SU-DHL-6 (cell line): ENCODE results near the gene WFDC1.

Experiments
- EZH2phosphoT487 ChIP-seq: fragments of 200-600 bp; sonication (generic), shearing (Covaris generic); conservative IDR thresholded peaks from 2 replicates; pipeline ENCODE4 v1.6.1; 2018; ENCODE audit warnings: mild to moderate bottlenecking, antibody characterized with exemption, low read length, moderate library complexity, mixed read lengths
- TF ChIP-seq, protein P1 (sequence below): fragments of 200-600 bp; sonication (generic); IDR thresholded peaks from one replicate; pipeline ENCODE4 v1.5.1; 2017; ENCODE audit warnings: antibody characterized with exemption, mild to moderate bottlenecking, low read length, moderate library complexity; ENCODE audit not compliant: insufficient read depth, poor library complexity, severe bottlenecking

DNA sequence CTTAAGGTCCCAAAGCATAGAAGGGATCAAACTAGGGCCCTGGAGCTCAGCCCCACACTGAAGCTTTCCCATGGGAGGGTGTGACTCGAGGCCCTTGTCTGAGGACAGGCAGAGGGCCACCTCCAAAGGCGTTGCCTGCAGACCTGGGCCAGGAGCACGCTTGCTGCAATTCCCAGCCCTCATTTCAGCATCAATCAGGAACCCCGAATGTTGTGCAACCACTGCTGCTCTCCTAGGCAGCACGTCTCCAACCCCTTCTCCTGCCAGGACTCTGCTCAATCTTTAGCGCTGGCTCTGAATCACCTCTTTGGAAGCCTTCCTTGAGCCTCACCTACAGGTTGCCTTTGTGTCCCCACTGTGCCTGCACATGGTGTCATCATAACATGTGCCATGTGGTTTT, 59.6 kb downstream of the WFDC1 start:
- TF ChIP-seq, protein P1, sequence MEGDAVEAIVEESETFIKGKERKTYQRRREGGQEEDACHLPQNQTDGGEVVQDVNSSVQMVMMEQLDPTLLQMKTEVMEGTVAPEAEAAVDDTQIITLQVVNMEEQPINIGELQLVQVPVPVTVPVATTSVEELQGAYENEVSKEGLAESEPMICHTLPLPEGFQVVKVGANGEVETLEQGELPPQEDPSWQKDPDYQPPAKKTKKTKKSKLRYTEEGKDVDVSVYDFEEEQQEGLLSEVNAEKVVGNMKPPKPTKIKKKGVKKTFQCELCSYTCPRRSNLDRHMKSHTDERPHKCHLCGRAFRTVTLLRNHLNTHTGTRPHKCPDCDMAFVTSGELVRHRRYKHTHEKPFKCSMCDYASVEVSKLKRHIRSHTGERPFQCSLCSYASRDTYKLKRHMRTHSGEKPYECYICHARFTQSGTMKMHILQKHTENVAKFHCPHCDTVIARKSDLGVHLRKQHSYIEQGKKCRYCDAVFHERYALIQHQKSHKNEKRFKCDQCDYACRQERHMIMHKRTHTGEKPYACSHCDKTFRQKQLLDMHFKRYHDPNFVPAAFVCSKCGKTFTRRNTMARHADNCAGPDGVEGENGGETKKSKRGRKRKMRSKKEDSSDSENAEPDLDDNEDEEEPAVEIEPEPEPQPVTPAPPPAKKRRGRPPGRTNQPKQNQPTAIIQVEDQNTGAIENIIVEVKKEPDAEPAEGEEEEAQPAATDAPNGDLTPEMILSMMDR = no peak
- TF ChIP-seq EZH2phosphoT487 = no peak
